K562 (cell line): Measurements from ENCODE around the gene COASY. TPM values are rescaled to one million over a fixed set of nuclear protein-coding genes. Genes with fewer than 3 reads are reported as not detected.

Experiments used
- ATAC-seq: fragments of 200-7000 bp; cut with Tn5 transposase; 3 replicates; pipeline ENCODE4 v1.9.1; 2020; ENCODE audit warnings: moderate library complexity
- BruUV-seq: library from RNA; stranded (reverse); fragments of 400-500 nt; replicated peaks from 2 replicates; lab custom pipeline; 2021; lab: Mats Ljungman, UMichigan
- CTCF ChIA-PET: fragments of 300-600 bp; formaldehyde crosslinking; extraction: SDS; loops from one replicate; lab custom pipeline; 2021; ENCODE audit warnings: low intra/inter-chr PET ratio; lab: Yijun Ruan, JAX
- POLR2A ChIA-PET: fragments of 300-600, 350-650 bp; sonication (Branson Sonifier 250); formaldehyde crosslinking; extraction: SDS; loops from one replicate; lab custom pipeline; 2021; ENCODE audit warnings: antibody characterized with exemption, inconsistent platforms; lab: Yijun Ruan, JAX
- DNase-seq, 4 experiments: peaks; one replicate each; pipeline versions ENCODE4 v3.0.0 to v3.0.0-alpha.2; 2011 to 2018; ENCODE audit warnings: low spot score in 3 of 4, mixed read lengths in 3 of 4; ENCODE audit errors: extremely low read depth in 1 of 4
- FAIRE-seq: peaks from 2 replicates; lab custom pipeline; 2011; peaks lifted over from hg19 to GRCh38; lab: Jason Lieb, UNC
- H2AFZ ChIP-seq: 2 replicates; pipeline ENCODE4 v1.6.0; 2011; ENCODE audit warnings: low read depth, low read length, control low read depth, inconsistent platforms
- H3K27ac ChIP-seq: fragments of 200-600 bp; 3 replicates; pipeline ENCODE4 v1.8.0; 2011; ENCODE audit warnings: low read depth, mild to moderate bottlenecking, control low read depth, inconsistent platforms, low read length, moderate library complexity, mixed read lengths; ENCODE audit errors: extremely low read depth
- H3K27me3 ChIP-seq, 2 experiments: fragments of 300-600 bp in 1 of 2; 2 replicates in 1 of 2; 3 replicates in 1 of 2; pipeline versions ENCODE4 v1.6.0 to v1.8.0; 2011; ENCODE audit warnings: inconsistent platforms in 2 of 2, low read length in 2 of 2, mild to moderate bottlenecking in 1 of 2, mixed read lengths in 1 of 2, moderate library complexity in 1 of 2; ENCODE audit not compliant: control insufficient read depth in 2 of 2, insufficient read depth in 2 of 2
- H3K36me3 ChIP-seq: fragments of 300-600 bp; 3 replicates; pipeline ENCODE4 v1.8.0; 2011; ENCODE audit warnings: mild to moderate bottlenecking, low read length, inconsistent platforms; ENCODE audit not compliant: control insufficient read depth, insufficient read depth
- H3K4me1 ChIP-seq, 2 experiments: fragments of 200-600 bp in 1 of 2; replicated peaks in 1 of 2; 2 replicates in 1 of 2; 3 replicates in 1 of 2; pipeline versions ENCODE4 v1.5.1 to v1.8.0; 2011; ENCODE audit warnings: inconsistent platforms in 2 of 2, low read length in 2 of 2, mild to moderate bottlenecking in 1 of 2, mixed read lengths in 1 of 2, moderate library complexity in 1 of 2; ENCODE audit not compliant: control insufficient read depth in 2 of 2, insufficient read depth in 2 of 2
- H3K4me2 ChIP-seq: 2 replicates; pipeline ENCODE4 v1.6.1; 2011; ENCODE audit warnings: low read length, control low read depth, inconsistent platforms, mixed read lengths; ENCODE audit not compliant: insufficient read depth
- H3K4me3 ChIP-seq: fragments of 200-600 bp; sonication (generic), shearing (Covaris generic); 2 replicates; pipeline ENCODE4 v1.5.1; 2016; ENCODE audit warnings: control low read depth, inconsistent platforms
- H3K79me2 ChIP-seq: fragments of 200-600 bp; 3 replicates; pipeline ENCODE4 v1.8.0; 2011; ENCODE audit warnings: low read length, inconsistent platforms; ENCODE audit not compliant: control insufficient read depth, insufficient read depth
- H3K9ac ChIP-seq, 2 experiments: 2 replicates each; pipeline versions ENCODE4 v1.6.0 to v1.6.1; 2011; ENCODE audit warnings: low read depth in 2 of 2, low read length in 2 of 2, control low read depth in 1 of 2, inconsistent platforms in 1 of 2, mild to moderate bottlenecking in 1 of 2, mixed read lengths in 1 of 2; ENCODE audit not compliant: insufficient read depth in 1 of 2
- H3K9me1 ChIP-seq: one replicate; pipeline ENCODE4 v1.6.0; 2011; ENCODE audit warnings: inconsistent platforms, mild to moderate bottlenecking, low read length, moderate library complexity; ENCODE audit not compliant: control insufficient read depth, insufficient read depth
- H3K9me3 ChIP-seq: replicated peaks from 2 replicates; pipeline ENCODE4 v1.5.1; 2011; ENCODE audit warnings: low read depth, low read length, inconsistent platforms; ENCODE audit not compliant: control insufficient read depth, insufficient read depth
- H4K20me1 ChIP-seq: replicated peaks from 2 replicates; pipeline ENCODE4 v1.6.1; 2011; ENCODE audit warnings: low read length, inconsistent platforms, mixed read lengths; ENCODE audit not compliant: control insufficient read depth, insufficient read depth
- CAMTA2 ChIP-seq: fragments of 250-450 bp; sonication (Bioruptor Pico); conservative IDR thresholded peaks from 2 replicates; pipeline ENCODE4 v1.5.1; 2022
- EGR1 ChIP-seq: fragments of 450-650 bp; conservative IDR thresholded peaks from 2 replicates; pipeline ENCODE4 v1.6.1; 2017; ENCODE audit warnings: mild to moderate bottlenecking
- GATA2 ChIP-seq: sonication (generic); formaldehyde crosslinking; IDR thresholded peaks from 2 replicates; pipeline ENCODE4 v1.4.0; 2020; ENCODE audit warnings: mild to moderate bottlenecking, missing genetic modification reagents
- MCM5 ChIP-seq: fragments of 450-650 bp; IDR thresholded peaks from 2 replicates; pipeline ENCODE4 v1.6.1; 2016; ENCODE audit warnings: low read depth
- MITF ChIP-seq: IDR thresholded peaks from 2 replicates; pipeline ENCODE4 v1.6.1; 2014; ENCODE audit warnings: antibody characterized with exemption
- SAFB2 ChIP-seq: fragments of 200-400 bp; formaldehyde crosslinking; IDR thresholded peaks from 2 replicates; pipeline ENCODE4 v1.6.1; 2018; ENCODE audit warnings: borderline replicate concordance, low read length, low read depth, moderate library complexity; ENCODE audit not compliant: severe bottlenecking
- SREBF2 ChIP-seq: sonication (generic); formaldehyde crosslinking; IDR thresholded peaks from 2 replicates; pipeline ENCODE4 v1.4.0; 2020; ENCODE audit warnings: mild to moderate bottlenecking, missing genetic modification reagents
- TAF1 ChIP-seq: IDR thresholded peaks from 2 replicates; pipeline ENCODE4 v1.6.1; 2011; ENCODE audit warnings: mild to moderate bottlenecking, low read length, moderate library complexity; ENCODE audit not compliant: insufficient read depth, control insufficient read depth, severe bottlenecking; ENCODE audit errors: extremely low read depth
- ZNF239 ChIP-seq: fragments of 250-450 bp; sonication (Bioruptor Pico); IDR thresholded peaks from 2 replicates; pipeline ENCODE4 v1.4.0; 2020; ENCODE audit warnings: mild to moderate bottlenecking
- ZNF395 ChIP-seq: fragments of 200-800 bp; sonication (Bioruptor generic); IDR thresholded peaks from 2 replicates; pipeline ENCODE4 v1.6.1; 2017; ENCODE audit warnings: missing genetic modification characterization, missing compliant biosample characterization
- ZNF445 ChIP-seq: fragments of 250-450 bp; sonication (Bioruptor Pico); IDR thresholded peaks from 2 replicates; pipeline ENCODE4 v1.4.0; 2020; ENCODE audit warnings: low read depth, mild to moderate bottlenecking, moderate library complexity
- WGBS: fragments of 100-300 bp; shearing (Covaris generic); methylation state at CpG from one replicate; pipeline ENCODE4 v1.1.6; 2016; ENCODE audit warnings: low coverage, mixed read lengths; ENCODE audit not compliant: insufficient coverage; ENCODE audit errors: missing lambda C conversion rate; 5-methylcytosine and 5-hydroxymethylcytosine counted together
- in situ Hi-C: fragments of 300-500 bp; cut with MboI; formaldehyde crosslinking; loops from 4 replicates; pipeline ENCODE4 v1.15.0; 2018; ENCODE audit warnings: inconsistent platforms, mixed read lengths
- intact Hi-C: fragments of 100-400 bp; cut with micrococcal nuclease; formaldehyde crosslinking; loops from 2 replicates; pipeline ENCODE4 v1.14.2; 2022
- polyA plus RNA-seq, 8 experiments: library from polyadenylated mRNA; depleted of rRNA in 4 of 8; stranded (reverse) in 5 of 8; unstranded in 3 of 8; fragments of >200 nt; fragmentation: Nextera tagmentation in 2 of 8; fragmentation: Illumina TruSeq in 1 of 8; extraction: Ambion mirVana in 2 of 8; extraction: Trizol in 1 of 8; gene quantifications; 2 replicates each; pipeline versions ENCODE4 v1.2.1 to v1.2.3, GENCODE V29; 2011 to 2014; ENCODE audit warnings: inconsistent platforms in 1 of 8, missing spikeins in 1 of 8
- total RNA-seq, 7 experiments: library from RNA; depleted of rRNA in 6 of 7; stranded (reverse); fragments of >200 nt in 6 of 7; fragmentation: Illumina TruSeq in 2 of 7; extraction: Trizol in 2 of 7; gene quantifications; 2 replicates each; pipeline versions ENCODE4 v1.2.1 to v1.2.3, GENCODE V29; 2011 to 2021; ENCODE audit warnings: low replicate concordance in 1 of 7
- TF ChIP-seq, protein P1 (sequence below), 2 experiments: IDR thresholded peaks; 2 replicates each; pipeline ENCODE4 v1.6.1; 2012; ENCODE audit warnings: improper control_type of control experiment in 2 of 2, low read depth in 2 of 2, low read length in 2 of 2, borderline replicate concordance in 1 of 2
- TF ChIP-seq, protein P2 (sequence below): sonication (generic); formaldehyde crosslinking; IDR thresholded peaks from 2 replicates; pipeline ENCODE4 v1.5.0; 2020; ENCODE audit warnings: missing genetic modification reagents

Gene COASY
- total and polyA plus RNA-seq, 9 of the 15 experiments (the other 6 are each of a cell fraction or from before 2014, with no cell fraction given) = 25.4 to 175 (median 62.3) TPM

DNA sequence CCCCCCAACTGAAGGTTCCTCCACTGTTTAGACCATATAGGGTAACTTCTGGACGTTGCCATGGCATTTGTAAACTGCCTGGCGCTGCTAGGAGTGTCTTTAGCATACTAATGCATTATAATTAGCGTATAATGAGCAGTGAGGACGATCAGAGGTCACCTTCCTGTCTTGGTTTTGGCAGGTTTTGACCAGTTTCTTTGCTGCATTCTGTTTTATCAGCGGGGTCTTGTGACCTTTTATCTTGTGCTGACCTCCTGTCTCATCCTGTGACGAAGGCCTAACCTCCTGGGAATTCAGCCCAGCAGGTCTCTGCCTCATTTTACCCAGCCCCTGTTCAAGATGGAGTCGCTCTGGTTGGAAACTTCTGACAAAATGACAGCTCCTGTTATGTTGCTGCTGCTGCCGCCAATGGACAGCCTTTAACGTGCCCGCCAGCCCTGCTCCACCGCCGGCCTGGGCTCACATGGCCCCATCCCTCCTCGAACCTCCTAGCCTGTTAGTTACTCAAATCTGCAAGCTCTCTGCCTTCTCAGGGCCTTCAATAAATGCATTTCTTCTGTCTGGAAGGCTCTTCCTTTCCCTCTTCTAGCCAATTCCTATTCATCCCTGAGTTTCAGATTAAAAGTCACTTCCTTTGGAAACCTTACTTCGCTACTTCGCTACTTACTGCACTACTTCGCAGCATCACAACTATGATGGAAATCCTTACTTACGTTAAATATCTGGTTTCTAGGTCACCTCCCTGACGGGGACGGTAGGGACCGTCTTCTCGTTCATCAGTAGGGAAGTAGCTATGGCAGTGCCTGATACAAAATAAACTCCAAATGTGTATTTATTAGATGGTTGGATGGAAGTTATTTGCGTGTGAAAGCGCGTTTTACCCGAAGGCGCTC, 26.5 kb upstream of the COASY start (continued):
- TF ChIP-seq ZNF395 (CRISPR knock-in tag) (peak; percentile 99), SREBF2 (CRISPR knock-in tag) (no peak), SAFB2 (no peak)

DNA sequence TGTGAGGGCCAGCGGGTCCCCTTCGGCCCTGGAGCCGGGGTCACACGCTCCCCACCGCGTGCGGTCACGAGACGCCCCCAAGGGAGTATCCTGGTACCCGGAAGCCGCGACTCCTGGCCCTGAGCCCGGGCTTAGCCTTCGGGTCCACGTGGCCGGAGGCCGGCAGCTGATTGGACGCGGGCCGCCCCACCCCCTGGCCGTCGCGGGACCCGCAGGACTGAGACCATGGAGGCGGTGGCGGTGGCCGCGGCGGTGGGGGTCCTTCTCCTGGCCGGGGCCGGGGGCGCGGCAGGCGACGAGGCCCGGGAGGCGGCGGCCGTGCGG, 25.9 kb upstream of the COASY start, which contains the start of gene NAGLU:
NAGLU (plus strand) TSS at position 194 of the 324 bp plus-strand sequence; CDS start at position 226, 32 bp downstream.
- Histone ChIP-seq H3K36me3 (peaks cover 19% of the 10 kb centered on the region; the same call in 2 of the 3 replicates), H3K9me1 (no peaks in the 10 kb centered on the region), H3K4me2 (peak within 1 kb of the TSS; percentile 92), H4K20me1 (no peaks in the 10 kb centered on the region; the same call in 1 of the 2 replicates), H3K27me3 (no peaks in the 10 kb centered on the region), H3K9me3 (no peaks in the 10 kb centered on the region), H3K79me2 (peaks cover 17% of the 10 kb centered on the region), H3K4me3 (peak within 1 kb of the TSS; percentile 64), H3K9ac (peak within 1 kb of the TSS; percentile 70 to 97), H2AFZ (peak within 1 kb of the TSS; percentile 87), H3K4me1 (peaks cover 23 to 59% of the 10 kb centered on the region in 2 experiments), H3K27ac (peak within 1 kb of the TSS; percentile 80)
- ChIA-PET POLR2A (interaction anchor here (0.5 to 2.7 kb wide), 12 partner anchors 9 to 605 kb away, joined by 3 to 15 read pairs (median 4); partner anchors contain the start of gene ODAD4), CTCF (interaction anchor here (0.7 to 1.3 kb wide), 2 partner anchors 19 to 31 kb away, joined by 3 to 6 read pairs; partner anchors contain the start of gene MLX)
- peak; percentile 84 for FAIRE-seq
- peak; percentile 89 for ATAC-seq
- 0% methylated on average over 20 of the region's 40 CpGs for WGBS
- in situ Hi-C loops = no loop called here
- peak; percentile 97 to 100 (median 99) for DNase-seq
- intact Hi-C loops = no loop called here
- BruUV-seq = no TSS peak
- TF ChIP-seq MITF (peak; percentile 97), TAF1 (peak; percentile 51), CAMTA2 (CRISPR knock-in tag) (no peak), ZNF445 (CRISPR knock-in tag) (no peak), ZNF239 (0 out of 2 replicates have a peak, but pooled peaks have one; percentile 26), GATA2 (CRISPR knock-in tag) (no peak), MCM5 (no peak), EGR1 (peak; percentile 41)
- TF ChIP-seq, protein P1, sequence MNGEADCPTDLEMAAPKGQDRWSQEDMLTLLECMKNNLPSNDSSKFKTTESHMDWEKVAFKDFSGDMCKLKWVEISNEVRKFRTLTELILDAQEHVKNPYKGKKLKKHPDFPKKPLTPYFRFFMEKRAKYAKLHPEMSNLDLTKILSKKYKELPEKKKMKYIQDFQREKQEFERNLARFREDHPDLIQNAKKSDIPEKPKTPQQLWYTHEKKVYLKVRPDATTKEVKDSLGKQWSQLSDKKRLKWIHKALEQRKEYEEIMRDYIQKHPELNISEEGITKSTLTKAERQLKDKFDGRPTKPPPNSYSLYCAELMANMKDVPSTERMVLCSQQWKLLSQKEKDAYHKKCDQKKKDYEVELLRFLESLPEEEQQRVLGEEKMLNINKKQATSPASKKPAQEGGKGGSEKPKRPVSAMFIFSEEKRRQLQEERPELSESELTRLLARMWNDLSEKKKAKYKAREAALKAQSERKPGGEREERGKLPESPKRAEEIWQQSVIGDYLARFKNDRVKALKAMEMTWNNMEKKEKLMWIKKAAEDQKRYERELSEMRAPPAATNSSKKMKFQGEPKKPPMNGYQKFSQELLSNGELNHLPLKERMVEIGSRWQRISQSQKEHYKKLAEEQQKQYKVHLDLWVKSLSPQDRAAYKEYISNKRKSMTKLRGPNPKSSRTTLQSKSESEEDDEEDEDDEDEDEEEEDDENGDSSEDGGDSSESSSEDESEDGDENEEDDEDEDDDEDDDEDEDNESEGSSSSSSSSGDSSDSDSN (IDR thresholded peaks at IDR 0.05; ENCODE audit: borderline replicate concordance in 1 of 2, low read depth in 2 of 2, low read length in 2 of 2) = peak in 1 of 2 experiments; percentile 7; a peak in 1 of 4 replicates
- TF ChIP-seq, protein P2, sequence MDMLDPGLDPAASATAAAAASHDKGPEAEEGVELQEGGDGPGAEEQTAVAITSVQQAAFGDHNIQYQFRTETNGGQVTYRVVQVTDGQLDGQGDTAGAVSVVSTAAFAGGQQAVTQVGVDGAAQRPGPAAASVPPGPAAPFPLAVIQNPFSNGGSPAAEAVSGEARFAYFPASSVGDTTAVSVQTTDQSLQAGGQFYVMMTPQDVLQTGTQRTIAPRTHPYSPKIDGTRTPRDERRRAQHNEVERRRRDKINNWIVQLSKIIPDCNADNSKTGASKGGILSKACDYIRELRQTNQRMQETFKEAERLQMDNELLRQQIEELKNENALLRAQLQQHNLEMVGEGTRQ (CRISPR knock-in tag) = peak; percentile 98
